ENCODE results near the gene SNX13. TPM values are rescaled to one million over a fixed set of nuclear protein-coding genes. Genes with fewer than 3 reads are reported as not detected.

The SNX13 gene
- total and polyA plus RNA-seq, 9 of the 15 experiments (the other 6 are each of a cell fraction or from before 2014, with no cell fraction given): 5.6 to 33.2 (median 25.4) TPM

- TF ChIP-seq, protein P1, sequence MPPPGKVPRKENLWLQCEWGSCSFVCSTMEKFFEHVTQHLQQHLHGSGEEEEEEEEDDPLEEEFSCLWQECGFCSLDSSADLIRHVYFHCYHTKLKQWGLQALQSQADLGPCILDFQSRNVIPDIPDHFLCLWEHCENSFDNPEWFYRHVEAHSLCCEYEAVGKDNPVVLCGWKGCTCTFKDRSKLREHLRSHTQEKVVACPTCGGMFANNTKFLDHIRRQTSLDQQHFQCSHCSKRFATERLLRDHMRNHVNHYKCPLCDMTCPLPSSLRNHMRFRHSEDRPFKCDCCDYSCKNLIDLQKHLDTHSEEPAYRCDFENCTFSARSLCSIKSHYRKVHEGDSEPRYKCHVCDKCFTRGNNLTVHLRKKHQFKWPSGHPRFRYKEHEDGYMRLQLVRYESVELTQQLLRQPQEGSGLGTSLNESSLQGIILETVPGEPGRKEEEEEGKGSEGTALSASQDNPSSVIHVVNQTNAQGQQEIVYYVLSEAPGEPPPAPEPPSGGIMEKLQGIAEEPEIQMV (tag; conservative IDR thresholded peaks at IDR 0.05; ENCODE audit: low read depth): peak; percentile 59; the same call in 1 of the 2 replicates
- TF ChIP-seq RBM25 (IDR thresholded peaks at IDR 0.05; ENCODE audit: low read depth, low read length, severe bottlenecking) (peak; percentile 70), NONO (IDR thresholded peaks at IDR 0.05; ENCODE audit: low read depth in 2 of 2, low read length in 1 of 2) (peak; percentile 12 to 70; a peak in 2 of 4 replicates), ZNF717 (CRISPR knock-in tag; IDR thresholded peaks at IDR 0.05) (no peak), POLR2H (tag; IDR thresholded peaks at IDR 0.05; ENCODE audit: low read depth) (peak; percentile 79), GTF2B (IDR thresholded peaks at IDR 0.05; ENCODE audit: extremely low read depth, insufficient read length) (no peak), MAZ (CRISPR knock-in tag; conservative IDR thresholded peaks at IDR 0.05 in 1 of 2, IDR thresholded peaks at IDR 0.05 in 1 of 2) (peak; percentile 49 to 61), HMG20A (CRISPR knock-in tag; conservative IDR thresholded peaks at IDR 0.05) (no peak), EHMT2 (IDR thresholded peaks at IDR 0.05) (no peak), CHD4 (IDR thresholded peaks at IDR 0.05; ENCODE audit: insufficient read depth, insufficient replicate concordance, low read depth, low read length, poor library complexity, severe bottlenecking) (no peak), RB1 (IDR thresholded peaks at IDR 0.05; ENCODE audit: low read depth) (peak; percentile 85), NCOA2 (IDR thresholded peaks at IDR 0.05; ENCODE audit: partially characterized antibody in 2 of 2) (no peak), SMAD2 (IDR thresholded peaks at IDR 0.05; ENCODE audit: low read depth, low read length) (no peak), ZNF140 (CRISPR knock-in tag; IDR thresholded peaks at IDR 0.05) (no peak), BDP1 (IDR thresholded peaks at IDR 0.05; ENCODE audit: insufficient read depth, insufficient read length) (no peak), ARID3B (CRISPR knock-in tag; IDR thresholded peaks at IDR 0.05; ENCODE audit: borderline replicate concordance) (no peak), SMC3 (conservative IDR thresholded peaks at IDR 0.05; ENCODE audit: insufficient read depth, low read depth, low read length) (no peak), ZNF639 (CRISPR knock-in tag; conservative IDR thresholded peaks at IDR 0.05 in 1 of 2, IDR thresholded peaks at IDR 0.05 in 1 of 2) (no peak)
- TF ChIP-seq, protein P2, sequence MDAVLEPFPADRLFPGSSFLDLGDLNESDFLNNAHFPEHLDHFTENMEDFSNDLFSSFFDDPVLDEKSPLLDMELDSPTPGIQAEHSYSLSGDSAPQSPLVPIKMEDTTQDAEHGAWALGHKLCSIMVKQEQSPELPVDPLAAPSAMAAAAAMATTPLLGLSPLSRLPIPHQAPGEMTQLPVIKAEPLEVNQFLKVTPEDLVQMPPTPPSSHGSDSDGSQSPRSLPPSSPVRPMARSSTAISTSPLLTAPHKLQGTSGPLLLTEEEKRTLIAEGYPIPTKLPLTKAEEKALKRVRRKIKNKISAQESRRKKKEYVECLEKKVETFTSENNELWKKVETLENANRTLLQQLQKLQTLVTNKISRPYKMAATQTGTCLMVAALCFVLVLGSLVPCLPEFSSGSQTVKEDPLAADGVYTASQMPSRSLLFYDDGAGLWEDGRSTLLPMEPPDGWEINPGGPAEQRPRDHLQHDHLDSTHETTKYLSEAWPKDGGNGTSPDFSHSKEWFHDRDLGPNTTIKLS (IDR thresholded peaks at IDR 0.05; ENCODE audit: borderline replicate concordance, low read depth): no peak
Measured at GRCh38 chr7:17940302-17940883, at the start of gene SNX13 (continued).

Data from K562 (cell line).